Activated naive CD8-positive, alpha-beta T cell treated with anti-CD3 and anti-CD28 coated beads, Interleukin-2, amount 50 U/mL, for 16 hours (primary cell): ENCODE results near the gene CBY3.
"Not testable (repeated sequence)": the region's sequence is repeated elsewhere in the genome, so short reads cannot be mapped to it uniquely, and the experiment has no call there.

ENCODE experiments used
- DNase-seq: peaks from one replicate; pipeline ENCODE4 v3.0.0-alpha.2; 2020; ENCODE audit warnings: low read depth, low spot score

CBY3 gene

DNA sequence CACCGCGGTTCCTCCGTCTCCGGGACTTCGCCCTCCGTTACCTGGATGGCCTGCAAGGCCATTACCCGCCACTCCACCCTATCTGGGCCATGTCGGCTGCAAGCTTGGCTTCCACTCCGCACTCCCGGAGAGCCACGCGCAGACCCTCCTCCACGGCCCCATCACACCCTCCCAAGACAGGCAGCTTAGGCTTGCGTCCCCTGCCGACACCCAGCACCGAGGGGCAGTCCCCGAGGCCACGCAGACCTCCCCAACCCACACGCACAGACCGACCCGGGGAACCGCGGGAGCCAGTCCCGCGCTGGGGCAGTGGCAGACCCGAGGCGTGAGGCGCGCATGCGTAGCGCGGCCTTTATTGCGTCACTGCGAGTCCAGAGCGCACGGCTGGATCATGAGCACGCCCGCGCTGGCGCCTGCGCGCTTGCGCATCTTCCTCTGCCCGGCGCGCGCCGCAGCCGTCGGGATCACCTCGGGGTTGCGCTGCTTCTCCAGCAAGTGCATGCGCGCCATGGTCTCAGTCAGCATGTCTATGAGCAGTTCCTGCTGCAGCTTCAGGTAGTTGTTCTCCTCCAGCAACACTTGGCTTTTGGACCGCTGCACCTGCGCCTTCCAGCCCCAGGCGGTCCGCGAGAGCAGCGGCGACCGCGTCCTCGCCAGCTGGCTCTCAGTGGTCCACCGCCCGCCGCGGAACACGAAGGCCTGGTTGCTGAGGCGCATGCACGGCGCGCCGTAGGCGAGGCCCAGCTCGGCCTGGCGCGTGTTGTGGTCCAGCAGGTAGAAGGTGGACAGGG is 2.4 kb downstream of the CBY3 start:
- DNase-seq, result peak; percentile 79

DNA sequence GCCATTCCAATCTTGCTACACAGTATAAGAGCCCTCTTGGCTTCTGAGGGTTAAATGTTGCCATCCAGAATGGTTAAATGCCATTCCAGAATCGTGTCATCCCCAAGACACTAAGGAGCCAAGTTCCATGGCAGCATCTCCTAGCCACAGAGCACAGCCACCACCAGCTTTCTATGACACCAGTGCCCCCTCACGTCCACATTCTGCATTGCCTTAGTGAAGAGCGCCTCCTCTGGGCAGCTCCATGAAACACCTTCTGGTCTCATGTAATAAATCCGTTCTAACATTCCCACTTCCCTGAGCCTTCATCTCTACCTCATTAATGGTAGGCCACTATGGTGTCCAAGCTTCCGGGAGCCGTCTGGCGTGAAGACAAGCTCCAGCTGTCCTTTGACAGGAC is 12.4 kb downstream of the CBY3 start:
- DNase-seq, result no peak

DNA sequence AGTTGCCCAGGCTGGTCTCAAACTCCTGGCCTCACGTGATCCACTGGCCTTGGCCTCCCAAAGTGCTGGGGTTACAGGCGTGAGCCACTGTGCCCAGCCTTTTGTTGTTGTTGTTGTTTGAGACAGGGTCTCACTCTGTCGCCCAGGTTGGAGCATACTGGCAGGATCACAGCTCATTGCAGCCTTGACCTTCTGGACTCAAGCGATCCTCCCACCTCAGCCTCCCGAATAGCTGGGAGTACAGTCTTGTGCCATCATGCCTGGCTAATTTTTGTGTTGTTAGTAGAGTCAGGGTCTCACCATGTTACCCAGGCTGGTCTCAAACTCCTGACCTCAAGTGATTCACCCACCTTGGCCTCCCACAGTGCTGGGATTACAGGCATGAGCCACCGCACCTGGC is 19.2 kb downstream of the CBY3 start:
- not testable (repeated sequence) for DNase-seq

DNA sequence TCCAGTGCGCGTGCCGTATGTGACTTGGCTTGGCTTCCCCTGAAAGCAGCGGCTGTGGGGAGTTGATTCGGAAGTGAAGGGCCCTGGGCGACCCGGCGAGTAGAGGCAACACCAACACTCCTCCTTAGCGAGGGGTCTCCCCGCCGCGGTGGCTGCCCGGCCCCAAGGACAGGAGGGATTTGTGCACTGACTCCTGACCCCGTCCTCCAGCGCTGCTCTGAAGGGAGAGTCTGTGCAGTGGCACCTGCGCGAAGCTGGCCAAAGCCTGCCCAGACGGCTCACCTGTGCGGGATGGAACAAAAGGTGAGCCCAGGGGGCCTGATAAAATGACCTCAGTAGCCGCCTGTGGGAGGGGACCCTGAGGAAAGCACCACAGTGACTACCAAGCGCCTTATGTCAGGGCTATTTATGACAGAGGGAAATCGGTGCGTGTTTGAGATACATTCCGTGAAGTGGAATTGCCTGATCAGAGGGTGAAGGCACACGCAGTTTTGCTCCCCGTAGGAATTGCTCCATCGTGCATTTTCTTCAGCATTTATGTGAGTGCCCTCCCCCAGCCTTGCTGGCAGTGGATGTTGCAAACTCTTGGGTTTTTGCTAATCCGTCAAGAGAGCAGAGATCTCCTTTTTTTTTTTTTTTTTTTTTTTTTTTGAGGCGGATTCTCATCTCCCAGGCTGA is 22.5 kb downstream of the CBY3 start:
- DNase-seq, result not testable (repeated sequence)

DNA sequence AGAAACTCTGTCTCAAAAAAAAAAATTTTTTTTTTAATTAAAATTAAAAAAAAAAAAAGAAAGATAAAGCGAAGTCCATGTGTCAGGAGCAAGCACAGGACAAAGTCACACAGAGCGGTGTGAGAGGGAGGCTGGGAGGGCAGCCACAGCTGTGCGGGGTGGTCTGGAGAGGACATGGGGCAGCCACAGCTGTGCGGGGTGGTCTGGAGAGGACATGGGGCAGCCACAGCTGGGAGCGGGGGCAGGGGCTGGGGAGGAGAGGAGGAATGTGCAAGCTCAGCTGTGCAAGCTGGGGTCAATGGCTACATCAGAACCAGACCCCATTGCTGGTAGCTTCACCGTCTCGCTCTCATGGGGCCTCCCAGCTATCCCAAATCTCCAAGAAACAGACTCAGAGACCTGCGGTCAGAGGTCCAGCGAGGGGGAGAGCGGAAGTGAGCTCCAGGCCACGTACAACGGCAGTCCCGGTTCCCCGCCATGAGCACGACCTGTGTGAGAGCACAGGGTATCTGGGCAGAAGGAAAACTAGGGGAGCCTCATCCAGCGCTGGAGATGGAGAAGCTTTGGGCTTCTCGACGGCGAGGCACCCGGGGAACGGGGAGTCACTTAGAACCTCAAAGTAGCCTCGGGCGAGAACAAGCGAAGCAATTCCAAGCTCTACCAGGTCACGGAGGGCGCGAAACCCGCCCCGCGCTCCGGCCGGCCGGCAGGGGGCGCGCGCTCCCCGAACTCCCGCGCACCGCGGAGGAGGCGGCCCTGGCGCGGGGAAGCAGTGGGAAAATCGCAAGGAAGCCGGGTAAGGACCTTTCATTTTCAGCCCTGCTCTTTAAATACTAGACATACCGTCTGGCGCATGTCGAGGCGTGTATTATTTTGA is 23.3 kb downstream of the CBY3 start:
- DNase-seq, result not testable (repeated sequence)

DNA sequence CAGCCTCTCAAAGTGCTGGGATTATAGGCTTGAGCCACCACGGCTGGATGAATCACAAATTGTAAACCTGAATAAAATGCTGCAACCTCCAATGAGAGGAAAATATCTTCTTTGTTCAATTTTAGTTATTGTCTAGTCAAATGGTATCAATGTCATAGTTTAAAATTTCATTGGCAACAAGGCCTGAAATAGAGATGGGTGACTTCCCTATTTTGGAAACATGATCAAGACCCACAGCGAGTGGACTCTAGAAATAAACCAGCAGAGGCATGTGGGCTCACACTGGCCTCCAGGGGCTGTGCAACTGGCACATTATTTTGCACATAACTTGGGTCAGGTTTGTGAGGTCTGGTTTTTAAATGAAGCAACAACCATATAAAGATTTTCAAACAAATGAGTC is 27.7 kb downstream of the CBY3 start:
- not testable (repeated sequence) for DNase-seq

DNA sequence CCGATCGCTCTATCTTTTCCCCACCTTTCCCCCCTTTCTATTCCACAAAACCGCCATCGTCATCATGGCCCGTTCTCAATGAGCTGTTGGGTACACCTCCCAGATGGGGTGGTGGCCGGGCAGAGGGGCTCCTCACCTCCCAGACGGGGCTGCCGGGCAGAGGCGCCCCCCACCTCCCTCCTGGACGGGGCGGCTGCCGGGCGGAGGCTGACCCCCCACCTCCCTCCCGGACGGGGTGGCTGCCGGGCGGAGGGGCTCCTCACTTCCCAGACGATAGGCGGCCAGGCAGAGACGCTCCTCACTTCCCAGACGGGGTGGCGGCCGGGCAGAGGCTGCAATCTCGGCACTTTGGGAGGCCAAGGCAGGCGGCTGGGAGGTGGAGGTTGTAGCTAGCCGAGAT is 30.6 kb downstream of the CBY3 start:
- not testable (repeated sequence) for DNase-seq

DNA sequence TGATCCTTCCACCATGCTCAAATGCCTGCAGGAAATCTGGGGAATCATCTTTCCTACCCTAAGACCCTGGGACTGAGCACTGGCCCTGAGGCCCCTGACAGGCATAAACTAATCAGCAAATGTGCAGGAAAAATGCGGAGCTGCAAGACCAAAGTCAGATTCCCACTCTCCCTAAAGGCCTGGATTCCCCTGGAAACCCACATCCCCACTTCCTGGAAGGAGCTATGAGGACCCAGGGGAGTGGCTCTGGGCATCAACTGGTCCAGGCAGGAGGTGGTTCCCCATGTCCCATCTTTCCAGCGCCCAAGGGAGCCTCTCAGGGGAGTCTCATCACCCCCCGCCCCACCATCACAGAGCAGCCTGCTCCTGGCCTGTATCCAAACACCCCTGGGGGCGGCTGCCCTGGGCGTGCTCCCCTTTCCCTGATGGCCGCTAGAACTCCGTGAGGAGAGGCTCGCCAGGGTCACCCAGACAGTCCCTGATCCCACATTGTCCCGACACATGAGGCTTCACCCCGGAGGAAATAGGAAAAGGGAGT is 31.6 kb downstream of the CBY3 start:
- not testable (repeated sequence) for DNase-seq

DNA sequence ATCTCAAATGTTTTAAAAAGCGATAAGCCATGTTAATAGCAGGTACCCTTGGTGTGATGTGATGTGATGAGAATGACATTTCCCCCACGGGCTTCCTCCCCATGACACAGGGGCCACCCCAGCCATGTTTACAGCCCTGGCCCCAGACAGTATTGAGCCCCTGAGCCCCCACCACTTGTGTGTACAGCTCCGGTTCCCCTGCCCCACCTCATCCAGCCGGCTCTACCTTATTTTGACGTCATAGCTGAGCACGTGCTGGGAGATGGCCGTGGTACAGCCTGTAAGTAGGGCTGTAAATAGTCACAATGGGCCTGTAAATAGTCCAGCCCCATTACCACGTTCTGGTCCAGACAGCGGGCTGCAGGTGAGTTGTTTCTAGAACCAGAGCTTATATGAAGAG is 32.4 kb downstream of the CBY3 start:
- DNase-seq, result no peak

DNA sequence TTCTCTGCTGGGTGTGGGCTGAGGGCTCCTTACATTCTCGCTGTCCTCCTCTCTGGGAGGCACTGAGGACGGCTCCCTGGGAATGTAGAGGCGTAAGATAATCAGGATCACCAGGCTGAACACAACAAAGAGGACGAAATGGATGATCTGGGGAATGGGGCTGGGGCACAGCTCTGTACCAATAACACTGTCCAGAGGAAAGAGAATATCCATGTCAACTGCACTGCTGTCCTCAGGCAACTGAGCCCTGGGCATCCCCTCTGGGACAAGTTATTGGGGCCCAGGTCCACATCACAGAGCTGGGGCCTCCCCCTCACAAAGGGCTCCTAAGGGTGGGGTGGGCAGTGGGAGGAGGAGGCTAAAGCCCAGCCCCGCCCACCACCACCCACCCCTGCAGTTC is 36.1 kb downstream of the CBY3 start:
- DNase-seq, result not testable (repeated sequence)

DNA sequence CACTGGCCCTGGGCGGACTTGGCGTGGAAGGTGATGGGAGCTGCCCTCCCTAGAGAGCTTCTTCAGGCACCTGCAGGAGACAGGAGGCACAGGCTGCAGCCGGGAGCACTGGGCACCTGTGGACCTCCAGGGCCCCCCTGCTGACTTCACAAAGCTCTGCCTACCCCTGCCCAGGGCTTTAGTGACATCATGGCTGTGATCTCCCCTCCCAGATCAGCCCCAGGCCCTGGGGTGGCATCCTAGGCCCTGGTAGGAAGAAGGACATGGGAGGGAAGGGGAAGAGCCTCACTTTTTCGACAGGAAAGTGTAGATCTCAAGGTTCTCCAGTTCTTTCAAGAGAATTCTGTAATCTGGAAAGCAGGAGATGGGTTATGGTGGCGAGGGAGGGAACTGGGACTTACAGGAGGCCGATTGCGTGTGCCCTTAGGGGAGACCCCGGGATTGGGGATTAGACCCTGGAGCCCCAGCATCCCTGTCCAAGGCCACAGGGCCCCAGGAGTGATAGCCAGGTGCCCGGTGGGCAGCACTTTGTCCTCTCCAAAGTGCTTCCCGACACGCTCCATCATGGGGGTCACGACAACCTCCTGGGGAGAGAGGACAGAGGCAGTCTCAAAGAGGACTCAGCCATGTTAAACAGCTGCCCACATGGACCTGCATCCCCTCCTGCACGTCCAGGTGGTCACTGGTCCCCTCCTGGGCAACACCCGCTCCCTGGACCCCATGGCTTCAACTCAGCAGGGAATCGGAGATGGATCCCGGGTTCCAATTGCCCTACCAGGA is 37.5 kb downstream of the CBY3 start:
- not testable (repeated sequence) for DNase-seq

DNA sequence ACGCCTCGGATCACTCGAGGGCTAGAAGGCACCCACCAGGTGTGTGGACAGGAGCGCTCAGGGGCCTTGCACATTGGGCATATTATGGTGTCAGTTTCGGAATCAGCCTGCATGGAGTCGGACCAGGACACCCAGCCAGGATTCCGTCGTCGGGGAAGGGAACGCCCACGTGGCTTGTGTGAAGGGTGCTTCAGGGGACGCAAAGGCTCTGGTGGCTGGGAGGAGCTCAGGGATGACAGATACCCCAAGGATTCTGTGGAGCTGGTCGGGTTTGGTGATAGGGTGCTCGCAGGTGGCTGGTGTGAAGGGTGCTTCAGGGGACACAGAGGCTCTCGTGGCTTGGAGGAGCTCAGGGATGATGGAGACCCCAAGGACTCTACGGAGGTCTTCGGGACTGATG is 38.2 kb downstream of the CBY3 start:
- not testable (repeated sequence) for DNase-seq

DNA sequence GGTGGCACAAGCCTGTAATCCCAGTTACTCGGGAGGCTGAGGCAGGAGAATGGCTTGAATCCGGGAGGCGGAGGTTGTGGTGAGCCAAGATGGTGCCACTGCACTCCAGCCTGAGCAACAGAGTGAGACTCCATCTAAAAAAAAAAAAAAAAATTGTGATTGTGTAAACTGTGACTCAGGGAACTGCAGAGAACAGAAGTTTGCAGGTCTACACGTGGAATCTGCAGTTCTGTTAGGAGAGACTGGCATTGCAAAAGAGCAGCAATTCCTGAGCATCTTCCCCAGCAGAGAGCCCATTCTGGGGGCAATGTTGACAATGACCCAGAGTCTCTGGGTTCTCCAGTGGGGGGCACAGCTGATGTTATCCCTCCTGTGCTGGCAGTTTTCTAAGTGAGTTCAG is 39.1 kb downstream of the CBY3 start:
- not testable (repeated sequence) for DNase-seq

DNA sequence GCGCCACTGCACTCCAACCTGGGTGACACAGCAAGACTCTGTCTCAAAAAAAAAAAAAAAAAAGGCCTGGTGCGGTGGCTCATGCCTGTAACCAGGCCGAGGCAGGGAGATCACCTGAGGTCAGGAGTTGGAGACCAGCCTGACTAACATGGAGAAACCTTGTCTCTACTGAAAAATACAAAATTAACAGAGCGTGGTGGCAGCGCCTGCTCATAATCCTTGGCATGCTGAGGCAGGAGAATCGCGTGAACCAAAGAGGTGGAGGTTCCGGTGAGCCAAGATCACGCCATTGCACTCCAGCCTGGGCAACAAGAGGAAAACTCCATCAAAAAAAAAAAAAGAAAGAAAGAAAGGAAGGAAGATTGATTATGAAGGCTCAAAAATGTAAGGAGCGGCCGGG is 41.5 kb downstream of the CBY3 start:
- not testable (repeated sequence) for DNase-seq

DNA sequence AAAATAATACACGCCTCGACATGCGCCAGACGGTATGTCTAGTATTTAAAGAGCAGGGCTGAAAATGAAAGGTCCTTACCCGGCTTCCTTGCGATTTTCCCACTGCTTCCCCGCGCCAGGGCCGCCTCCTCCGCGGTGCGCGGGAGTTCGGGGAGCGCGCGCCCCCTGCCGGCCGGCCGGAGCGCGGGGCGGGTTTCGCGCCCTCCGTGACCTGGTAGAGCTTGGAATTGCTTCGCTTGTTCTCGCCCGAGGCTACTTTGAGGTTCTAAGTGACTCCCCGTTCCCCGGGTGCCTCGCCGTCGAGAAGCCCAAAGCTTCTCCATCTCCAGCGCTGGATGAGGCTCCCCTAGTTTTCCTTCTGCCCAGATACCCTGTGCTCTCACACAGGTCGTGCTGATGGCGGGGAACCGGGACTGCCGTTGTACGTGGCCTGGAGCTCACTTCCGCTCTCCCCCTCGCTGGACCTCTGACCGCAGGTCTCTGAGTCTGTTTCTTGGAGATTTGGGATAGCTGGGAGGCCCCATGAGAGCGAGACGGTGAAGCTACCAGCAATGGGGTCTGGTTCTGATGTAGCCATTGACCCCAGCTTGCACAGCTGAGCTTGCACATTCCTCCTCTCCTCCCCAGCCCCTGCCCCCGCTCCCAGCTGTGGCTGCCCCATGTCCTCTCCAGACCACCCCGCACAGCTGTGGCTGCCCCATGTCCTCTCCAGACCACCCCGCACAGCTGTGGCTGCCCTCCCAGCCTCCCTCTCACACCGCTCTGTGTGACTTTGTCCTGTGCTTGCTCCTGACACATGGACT is 46.3 kb downstream of the CBY3 start:
- not testable (repeated sequence) for DNase-seq

DNA sequence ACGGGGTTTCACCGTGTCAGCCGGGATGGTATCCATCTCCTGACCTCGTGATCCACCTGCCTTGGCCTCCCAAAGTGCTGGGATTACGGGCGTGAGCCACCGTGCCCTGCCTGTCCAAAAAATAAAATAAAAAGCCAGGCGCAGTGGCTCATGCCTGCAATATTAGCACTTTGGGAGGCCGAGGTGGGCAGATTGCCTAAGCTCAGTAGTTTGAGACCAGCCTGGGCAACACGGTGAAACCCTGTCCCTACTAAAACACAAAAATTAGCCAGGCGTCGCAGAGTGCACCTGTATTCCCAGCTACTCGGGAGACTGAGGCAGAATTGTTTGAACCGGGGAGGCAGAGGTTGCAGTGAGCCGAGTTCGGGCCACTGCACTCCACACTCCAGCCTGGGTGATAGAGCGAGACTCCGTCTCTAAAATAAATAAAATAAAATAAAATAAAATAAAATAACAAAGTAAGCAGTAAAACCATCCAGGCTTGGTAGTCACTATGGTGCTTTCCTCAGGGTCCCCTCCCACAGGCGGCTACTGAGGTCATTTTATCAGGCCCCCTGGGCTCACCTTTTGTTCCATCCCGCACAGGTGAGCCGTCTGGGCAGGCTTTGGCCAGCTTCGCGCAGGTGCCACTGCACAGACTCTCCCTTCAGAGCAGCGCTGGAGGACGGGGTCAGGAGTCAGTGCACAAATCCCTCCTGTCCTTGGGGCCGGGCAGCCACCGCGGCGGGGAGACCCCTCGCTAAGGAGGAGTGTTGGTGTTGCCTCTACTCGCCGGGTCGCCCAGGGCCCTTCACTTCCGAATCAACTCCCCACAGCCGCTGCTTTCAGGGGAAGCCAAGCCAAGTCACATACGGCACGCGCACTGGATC is 47.1 kb downstream of the CBY3 start:
- DNase-seq, result not testable (repeated sequence)
